ENCODE results near the gene FADS1. TPM values are rescaled to one million over a fixed set of nuclear protein-coding genes. Genes with fewer than 3 reads are reported as not detected.

The FADS1 gene
- polyA plus RNA-seq, 1 donor (not counting 4 experiments of a cell fraction or from before 2014, with no cell fraction given) = 34.0 TPM

- Histone ChIP-seq H3K79me2 (ENCODE audit: control insufficient read depth, insufficient read depth, low read length) (no peaks in the 10 kb centered on the region), H3K27me3 (ENCODE audit: control insufficient read depth, extremely low read depth, insufficient read depth, low read length) (peaks cover 22% of the 10 kb centered on the region), H2AFZ (ENCODE audit: control insufficient read depth, low read length) (no peak overlapping the region), H4K20me1 (ENCODE audit: control insufficient read depth, extremely low read depth, insufficient read depth, low read length) (peaks cover 5% of the 10 kb centered on the region), H3K4me2 (ENCODE audit: control insufficient read depth, extremely low read depth, insufficient read depth, low read depth, low read length) (no peak overlapping the region), H3K4me3 (ENCODE audit: control insufficient read depth in 2 of 3, extremely low read depth in 1 of 3, insufficient read depth in 2 of 3, low read depth in 1 of 3, low read length in 3 of 3) (no peak overlapping the region), H3K27ac (ENCODE audit: control insufficient read depth, insufficient read depth, low read length) (no peak overlapping the region), H3K36me3 (ENCODE audit: control insufficient read depth in 2 of 2, extremely low read depth in 1 of 2, insufficient read depth in 2 of 2, low read length in 2 of 2) (no peaks in the 10 kb centered on the region), H3K9ac (ENCODE audit: control insufficient read depth, extremely low read depth, insufficient read depth, low read length) (no peak overlapping the region), H3K9me1 (ENCODE audit: control insufficient read depth, extremely low read depth, insufficient read depth, low read length) (no peaks in the 10 kb centered on the region), H3K4me1 (ENCODE audit: control insufficient read depth, extremely low read depth, insufficient read depth, low read length) (peaks cover 2% of the 10 kb centered on the region), H3K9me3 (ENCODE audit: control insufficient read depth, low read depth, low read length) (no peaks in the 10 kb centered on the region)
- FAIRE-seq (no peak), DNase-seq (ENCODE audit: low read depth, low spot score) (no peak)
- dilution Hi-C loops (cut with MboI; ENCODE audit: extremely low pct_ligation_motif_present, low sequenced_read_pairs) = no loop called here
- TF ChIP-seq EZH2 (IDR thresholded peaks at IDR 0.05; ENCODE audit: low read length) = no peak
- TF ChIP-seq CTCF (optimal IDR thresholded peaks at IDR 0.05 in 1 of 3, IDR thresholded peaks at IDR 0.05 in 1 of 3, conservative IDR thresholded peaks at IDR 0.05 in 1 of 3; ENCODE audit: extremely low read depth in 1 of 3, insufficient read depth in 2 of 3, low read length in 3 of 3) = no peak
Measured at GRCh38 chr11:61756147-61756451, 60.7 kb downstream of the FADS1 start.

GRCh38 chr11:61754534-61755482, 62.0 kb downstream of the FADS1 start:
- peaks cover 22% of the 10 kb centered on the region for H3K27me3 ChIP-seq (ENCODE audit: control insufficient read depth, extremely low read depth, insufficient read depth, low read length)
- dilution Hi-C loops (cut with MboI; ENCODE audit: extremely low pct_ligation_motif_present, low sequenced_read_pairs) = no loop called here
- H3K9me1 ChIP-seq (ENCODE audit: control insufficient read depth, extremely low read depth, insufficient read depth, low read length) = no peaks in the 10 kb centered on the region
- no peak for TF ChIP-seq EZH2 (IDR thresholded peaks at IDR 0.05; ENCODE audit: low read length)
- no peak for TF ChIP-seq CTCF (optimal IDR thresholded peaks at IDR 0.05 in 1 of 3, IDR thresholded peaks at IDR 0.05 in 1 of 3, conservative IDR thresholded peaks at IDR 0.05 in 1 of 3; ENCODE audit: extremely low read depth in 1 of 3, insufficient read depth in 2 of 3, low read length in 3 of 3)
- no peak overlapping the region for H3K4me2 ChIP-seq (ENCODE audit: control insufficient read depth, extremely low read depth, insufficient read depth, low read depth, low read length)
- no peaks in the 10 kb centered on the region for H3K79me2 ChIP-seq (ENCODE audit: control insufficient read depth, insufficient read depth, low read length)
- no peaks in the 10 kb centered on the region for H3K9me3 ChIP-seq (ENCODE audit: control insufficient read depth, low read depth, low read length)
- no peak overlapping the region for H3K9ac ChIP-seq (ENCODE audit: control insufficient read depth, extremely low read depth, insufficient read depth, low read length)
- FAIRE-seq = no peak
- H3K27ac ChIP-seq (ENCODE audit: control insufficient read depth, insufficient read depth, low read length) = no peak overlapping the region
- H2AFZ ChIP-seq (ENCODE audit: control insufficient read depth, low read length) = no peak overlapping the region
- H3K4me1 ChIP-seq (ENCODE audit: control insufficient read depth, extremely low read depth, insufficient read depth, low read length) = peaks cover 2% of the 10 kb centered on the region
- H4K20me1 ChIP-seq (ENCODE audit: control insufficient read depth, extremely low read depth, insufficient read depth, low read length) = peaks cover 5% of the 10 kb centered on the region
- no peaks in the 10 kb centered on the region for H3K36me3 ChIP-seq (ENCODE audit: control insufficient read depth in 2 of 2, extremely low read depth in 1 of 2, insufficient read depth in 2 of 2, low read length in 2 of 2)
- no peak for DNase-seq (ENCODE audit: low read depth, low spot score)
- H3K4me3 ChIP-seq (ENCODE audit: control insufficient read depth in 2 of 3, extremely low read depth in 1 of 3, insufficient read depth in 2 of 3, low read depth in 1 of 3, low read length in 3 of 3) = no peak overlapping the region

Data from keratinocyte (primary cell).